GM21381 (cell line): ENCODE measurements around the gene N4BP2.
"Not testable (repeated sequence)": the region's sequence is repeated elsewhere in the genome, so short reads cannot be mapped to it uniquely, and the experiment has no call there.

Source experiments
- ATAC-seq: cut with Tn5 transposase; IDR thresholded peaks from one replicate; pipeline ENCODE4 v1.9.1; 2021; ENCODE audit warnings: mild to moderate bottlenecking, moderate library complexity; ENCODE audit not compliant: unreplicated experiment

The N4BP2 gene

GRCh38 chr4:40056716-40057585, at the start of gene N4BP2:
N4BP2 (plus strand) TSS chr4:40056850; CDS start chr4:40097341, 40,491 bp downstream.
- ATAC-seq: peak; percentile 57

DNA sequence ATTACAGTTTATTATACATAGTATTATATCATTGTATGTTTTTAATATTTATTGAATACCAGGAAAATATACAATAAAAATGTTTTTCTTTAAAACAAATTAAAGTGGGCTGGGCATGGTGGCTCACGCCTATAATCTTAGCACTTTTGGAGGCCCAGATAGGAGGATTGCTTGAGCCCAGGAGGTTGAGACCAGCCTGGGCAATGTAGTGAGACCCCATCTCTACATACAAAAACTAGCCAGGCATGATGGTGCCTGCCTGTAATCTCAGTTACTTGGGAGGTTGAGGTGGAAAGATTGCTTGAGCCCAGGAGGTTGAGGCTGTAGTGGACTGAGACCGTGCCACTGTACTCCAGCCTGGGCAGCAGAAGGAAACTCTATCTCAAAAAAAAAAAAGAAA, 40.6 kb upstream of the N4BP2 start:
- no peak for ATAC-seq

GRCh38 chr4:40020221-40020620, 36.4 kb upstream of the N4BP2 start:
- no peak for ATAC-seq

- not testable (repeated sequence) for ATAC-seq
Observed at GRCh38 chr4:40021116-40021515, 35.5 kb upstream of the N4BP2 start.

DNA sequence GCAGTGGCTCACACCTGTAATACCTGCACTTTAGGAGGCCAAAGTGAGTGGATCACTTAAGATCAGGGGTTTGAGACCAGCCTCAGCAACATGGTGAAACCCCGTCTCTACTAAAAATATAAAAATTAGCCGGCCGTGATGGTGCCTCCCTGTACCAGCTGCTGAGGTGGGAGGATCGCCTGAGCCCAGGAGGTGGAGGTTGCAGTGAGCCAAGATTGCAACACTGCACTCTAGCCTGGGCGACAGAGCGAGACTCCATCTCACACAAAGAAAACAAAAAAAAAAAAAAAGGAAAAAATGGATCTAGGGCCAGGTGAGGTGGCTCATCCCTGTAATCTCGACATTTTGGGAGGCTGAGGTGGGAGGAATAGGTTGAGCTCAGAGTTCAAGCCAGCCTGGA, 32.6 kb upstream of the N4BP2 start:
- ATAC-seq: not testable (repeated sequence)

- no peak for ATAC-seq
Observed at GRCh38 chr4:40032785-40033184, 23.9 kb upstream of the N4BP2 start.

DNA sequence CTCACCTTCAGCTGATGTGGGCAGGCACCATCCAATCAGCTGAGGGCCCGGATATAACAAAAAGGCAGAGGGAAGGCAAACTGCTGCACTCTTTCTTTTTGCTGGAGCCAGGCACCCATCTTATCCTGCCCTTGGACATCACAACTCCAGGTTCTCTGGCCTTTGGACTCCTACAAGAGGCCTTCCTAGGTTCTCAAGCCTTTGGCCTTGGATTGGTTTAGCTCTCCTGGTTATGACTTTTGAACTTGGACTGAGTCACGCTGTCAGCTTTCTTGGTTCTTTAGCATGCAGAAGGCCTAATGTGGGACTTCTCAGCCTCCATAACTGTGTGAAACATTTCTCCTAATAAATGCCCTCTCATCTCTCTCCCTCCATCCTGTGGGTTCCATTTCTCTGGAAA, 23.0 kb upstream of the N4BP2 start:
- no peak for ATAC-seq

GRCh38 chr4:40038977-40039376, 17.7 kb upstream of the N4BP2 start:
- no peak for ATAC-seq

DNA sequence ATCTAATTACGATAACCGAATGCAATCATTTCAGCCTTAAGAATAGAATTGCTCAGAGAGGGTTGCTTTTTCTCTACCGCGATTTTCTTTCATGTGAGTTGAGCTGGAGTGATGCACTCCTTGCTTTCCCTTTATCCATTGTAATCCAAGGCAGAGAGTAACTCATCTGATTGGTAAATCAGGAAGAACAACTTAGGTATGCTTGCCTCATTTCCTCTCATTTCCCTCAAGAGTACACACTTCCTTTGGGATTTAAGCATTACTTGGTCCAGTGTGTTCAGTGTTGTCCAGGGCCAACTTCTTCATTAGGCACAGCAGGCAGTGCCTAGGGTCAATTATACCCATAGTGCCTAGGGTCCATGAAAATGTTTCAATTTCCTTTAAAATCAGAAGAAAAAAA, 15.7 kb upstream of the N4BP2 start:
- ATAC-seq: no peak

- ATAC-seq: no peak
Observed at GRCh38 chr4:40043786-40044185, 12.9 kb upstream of the N4BP2 start.

DNA sequence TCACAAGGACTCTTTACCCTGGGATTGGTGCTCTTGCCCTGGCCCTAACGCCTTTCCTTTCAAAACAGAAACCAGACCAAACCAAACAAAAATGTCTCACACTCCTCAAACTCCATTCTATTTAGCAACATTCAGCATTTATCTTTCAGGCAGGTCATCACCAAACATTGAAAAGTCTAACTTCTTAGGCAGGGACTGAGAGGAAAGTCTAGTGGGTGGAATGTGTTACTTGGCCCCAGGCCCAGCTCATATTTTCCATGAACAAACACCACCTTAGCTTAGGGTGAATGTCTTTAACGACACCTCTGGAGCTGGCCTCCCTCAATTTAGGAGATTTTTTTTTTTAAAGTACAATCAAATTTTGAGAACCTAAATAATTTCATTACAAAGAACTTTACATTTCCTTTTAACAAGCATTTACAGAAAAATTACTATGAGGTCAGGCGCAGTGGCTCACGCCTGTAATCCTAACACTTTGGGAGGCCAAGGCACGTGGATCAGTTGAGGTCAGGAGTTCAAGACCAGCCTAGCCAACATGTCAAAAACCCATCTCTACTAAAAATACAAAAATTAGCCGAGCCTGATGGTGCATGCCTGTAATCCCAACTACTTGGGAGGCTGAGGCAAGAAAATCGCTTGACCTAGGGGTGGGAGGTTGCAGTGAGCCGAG, 10.2 kb upstream of the N4BP2 start:
- ATAC-seq: no peak

DNA sequence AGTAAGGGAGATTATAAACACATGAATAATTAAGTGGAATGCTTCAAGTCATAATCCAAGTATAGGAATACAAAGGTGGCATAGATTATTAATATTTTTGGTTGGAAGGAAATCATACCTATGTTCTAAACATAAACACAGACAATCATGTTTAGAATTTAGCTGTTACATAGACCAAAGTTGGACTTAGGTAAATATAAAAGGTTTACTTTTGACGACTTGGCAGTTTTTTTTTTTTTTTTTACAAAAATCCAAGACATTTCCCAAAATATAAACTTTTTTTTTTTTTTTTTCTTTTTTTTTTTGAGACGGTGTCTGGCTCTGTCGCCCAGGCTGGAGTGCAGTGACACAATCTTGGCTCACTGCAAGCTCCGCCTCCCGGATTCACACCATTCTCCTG, 3.5 kb upstream of the N4BP2 start:
- no peak for ATAC-seq

DNA sequence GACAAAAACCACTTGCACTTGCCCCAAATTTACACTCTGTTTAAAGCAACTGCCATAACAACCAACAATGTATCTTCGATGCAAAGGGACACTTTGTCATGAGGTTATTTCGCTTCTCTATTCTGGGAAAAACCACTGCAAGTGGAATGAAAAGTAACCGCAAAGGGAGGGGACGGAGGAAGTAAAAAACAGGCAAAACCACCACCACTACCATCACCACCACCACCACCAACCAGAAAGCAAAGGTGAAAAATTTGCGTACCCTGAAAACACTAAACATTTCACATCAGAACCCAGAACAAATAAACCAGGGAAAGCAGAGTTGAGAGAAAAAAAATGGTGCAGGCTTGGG, 1.2 kb upstream of the N4BP2 start:
- no peak for ATAC-seq

GRCh38 chr4:40055863-40056715, 561 bp upstream of the N4BP2 start:
- ATAC-seq: no peak

- peak; percentile 65 for ATAC-seq
Observed at GRCh38 chr4:40057586-40058091, 989 bp downstream of the N4BP2 start.

DNA sequence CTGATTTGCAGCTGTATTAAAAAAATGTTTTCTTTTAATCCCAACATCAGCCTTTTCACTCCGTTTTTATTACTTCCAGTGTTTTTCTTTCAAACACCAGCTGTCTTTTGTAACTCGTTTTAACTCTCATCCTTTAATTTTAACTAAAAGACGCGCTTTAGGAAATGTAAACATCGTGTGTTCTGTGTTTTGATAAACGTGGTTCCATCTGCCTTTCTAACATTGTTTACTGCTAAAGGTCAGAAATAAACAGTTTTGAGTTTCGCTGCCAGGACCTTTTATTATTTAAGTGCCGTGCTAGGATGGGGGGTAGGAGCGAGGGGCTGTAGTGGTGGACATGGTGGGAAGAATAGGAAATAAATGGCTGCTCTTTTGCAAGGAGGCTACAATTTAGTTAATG, 1.5 kb downstream of the N4BP2 start:
- no peak for ATAC-seq

- no peak for ATAC-seq
Observed at GRCh38 chr4:40058854-40059253, 2.2 kb downstream of the N4BP2 start.

- no peak for ATAC-seq
Observed at GRCh38 chr4:40059362-40059761, 2.7 kb downstream of the N4BP2 start.

DNA sequence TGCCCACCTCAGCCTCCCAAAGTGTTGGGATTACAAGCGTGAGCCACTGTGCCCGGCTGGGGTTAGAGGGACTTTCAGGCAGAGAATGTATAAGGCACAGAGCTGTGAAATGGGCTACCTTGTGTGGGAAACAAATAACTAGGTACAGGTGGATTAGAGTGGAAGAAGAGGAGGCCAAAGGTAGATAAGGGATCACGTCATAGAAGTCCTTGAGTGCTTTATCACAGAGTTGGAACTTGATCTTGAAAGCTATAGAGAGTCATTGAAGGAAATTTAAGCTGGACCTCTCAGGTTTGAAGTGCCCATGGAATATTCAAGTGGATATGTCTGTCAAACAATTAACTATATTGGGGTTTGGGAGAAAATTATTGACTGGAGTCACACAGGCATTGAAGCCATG, 8.4 kb downstream of the N4BP2 start:
- ATAC-seq: no peak

GRCh38 chr4:40066651-40067050, 10.0 kb downstream of the N4BP2 start:
- no peak for ATAC-seq

GRCh38 chr4:40070387-40070786, 13.7 kb downstream of the N4BP2 start:
- ATAC-seq: no peak
